Esophagus squamous epithelium (tissue), 5 donors: ENCODE results near the gene TRIM54. TPM values are rescaled to one million over a fixed set of nuclear protein-coding genes. Genes with fewer than 3 reads are reported as not detected.

Experiments used
- DNase-seq: peaks from one replicate; lab custom pipeline; 2025; lab: John Stamatoyannopoulos, UW
- H3K27ac ChIP-seq, 4 donors: fragments of 200-600 bp; sonication (generic); one replicate each; pipeline ENCODE4 v1.5.1; 2016 to 2019; ENCODE audit warnings: mild to moderate bottlenecking in 1 of 4
- H3K27me3 ChIP-seq, 4 donors: fragments of 200-600 bp; sonication (generic); 1 replicate in 3 of 4; 2 replicates in 1 of 4; pipeline versions ENCODE4 v1.5.1 to v1.6.0; 2017 to 2021; ENCODE audit warnings: antibody characterized with exemption in 1 of 4
- H3K36me3 ChIP-seq, 3 donors: fragments of 200-600 bp; sonication (generic); one replicate each; pipeline ENCODE4 v1.5.1; 2016 to 2019
- H3K4me1 ChIP-seq, 3 donors: fragments of 200-600 bp; sonication (generic); one replicate each; pipeline ENCODE4 v1.5.1; 2017 to 2019
- H3K4me3 ChIP-seq, 4 donors: fragments of 200-600 bp; sonication (generic); 1 replicate in 3 of 4; 2 replicates in 1 of 4; pipeline ENCODE4 v1.5.1; 2016 to 2019; ENCODE audit warnings: mild to moderate bottlenecking in 2 of 4, moderate library complexity in 1 of 4
- H3K9me3 ChIP-seq, 3 donors: fragments of 200-600 bp; sonication (generic); one replicate each; pipeline ENCODE4 v1.5.1; 2016 to 2019
- CTCF ChIP-seq, 6 experiments: fragments of 450-650 bp in 4 of 6; fragments of 200-600 bp in 2 of 6; sonication (generic) in 2 of 6; IDR thresholded peaks; one replicate each; pipeline ENCODE4 v1.5.1; 2016 to 2019; ENCODE audit warnings: antibody characterized with exemption in 6 of 6, mild to moderate bottlenecking in 4 of 6, moderate library complexity in 4 of 6
- POLR2A ChIP-seq, 4 donors: fragments of 450-650 bp; IDR thresholded peaks; one replicate each; pipeline ENCODE4 v1.6.1; 2017; ENCODE audit warnings: antibody characterized with exemption in 4 of 4, mild to moderate bottlenecking in 4 of 4, moderate library complexity in 3 of 4
- WGBS, 2 donors: methylation state at CpG; one replicate each; pipeline ENCODE4 v1.1.5; 2018; 5-methylcytosine and 5-hydroxymethylcytosine counted together
- intact Hi-C: fragments of 100-400 bp; cut with DNase I; formaldehyde crosslinking; loops from one replicate; pipeline ENCODE4 v1.15.0; 2022
- total RNA-seq, 4 donors: library from RNA; depleted of rRNA; stranded (reverse); fragments of >200 nt; gene quantifications; one replicate each; pipeline ENCODE4 v1.1.0, GENCODE V29; 2016
- donor health status: DM: yes; HTN: yes; CAD: no.

Gene TRIM54
- total RNA-seq, 4 donors from 2014 or later = not detected

DNA sequence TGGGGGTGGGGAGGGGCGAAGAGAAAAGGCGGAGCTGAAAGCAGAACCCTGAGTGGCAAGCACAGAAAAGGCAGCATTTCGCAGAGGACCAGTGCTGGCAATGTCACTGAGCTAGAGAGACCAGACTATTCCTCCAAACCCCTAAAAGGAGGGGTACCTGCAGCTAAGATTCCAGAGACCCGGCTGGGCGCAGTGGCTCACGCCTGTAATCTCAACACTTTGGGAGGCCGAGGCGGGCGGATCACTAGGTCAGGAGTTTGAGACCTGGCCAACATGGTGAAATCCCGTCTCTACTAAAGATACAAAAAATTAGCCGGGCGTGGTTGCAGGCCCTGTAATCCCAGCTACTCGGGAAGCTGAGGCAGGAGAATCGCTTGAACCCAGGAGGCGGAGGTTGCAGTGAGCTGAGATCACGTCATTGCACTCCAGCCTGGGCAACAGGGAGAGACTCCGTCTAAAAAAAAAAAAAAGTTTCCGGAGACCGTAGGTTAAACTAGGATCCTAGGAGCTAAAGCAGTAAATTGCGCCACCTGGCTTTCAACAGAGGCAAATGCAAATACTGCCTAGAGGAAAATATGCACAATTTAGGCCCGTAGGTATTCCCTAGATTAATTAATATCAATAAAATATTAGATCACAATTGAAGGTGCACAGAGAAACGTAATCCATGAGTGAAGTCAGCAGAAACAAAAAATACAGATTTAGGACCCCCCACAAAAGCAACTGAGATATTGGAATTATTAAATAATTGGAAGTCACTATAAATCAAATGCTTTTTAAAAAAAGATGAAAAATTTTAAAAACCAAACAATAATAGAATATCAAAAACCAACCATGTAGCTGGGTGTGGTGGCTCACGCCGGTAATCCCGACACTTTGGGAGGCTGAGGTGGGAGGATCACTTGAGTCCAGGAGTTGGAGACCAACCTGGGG lies 21.1 kb downstream of the TRIM54 start:
- Histone ChIP-seq H3K36me3 (no peaks in the 10 kb centered on the region), H3K9me3 (no peaks in the 10 kb centered on the region), H3K4me3 (peak overlapping the region; percentile 5 to 50 (median 34)), H3K27ac (peak overlapping the region in 2 of 4 donors; percentile 1 to 36), H3K27me3 (peaks cover 12 to 47% (median 20%) of the 10 kb centered on the region in 4 donors), H3K4me1 (peaks cover 16 to 33% (median 20%) of the 10 kb centered on the region in 3 donors)
- no peak for TF ChIP-seq POLR2A (IDR thresholded peaks at IDR 0.05)
- TF ChIP-seq CTCF (IDR thresholded peaks at IDR 0.05) = peak; percentile 83 to 91 (median 89)
- intact Hi-C loops = loop anchor here (10.0 kb wide), 1 partner anchor 209 kb away; no protein-coding TSS in a partner anchor
- DNase-seq = no peak
- 19 to 23% methylated on average over 25 of the region's 25 CpGs for WGBS, 2 donors

GRCh38 chr2:27304488-27305240 lies 22.4 kb downstream of the TRIM54 start:
- Histone ChIP-seq H3K4me3 (no peak overlapping the region), H3K27me3 (peaks cover 12 to 47% (median 20%) of the 10 kb centered on the region in 4 donors), H3K27ac (no peak overlapping the region), H3K9me3 (no peaks in the 10 kb centered on the region), H3K36me3 (peaks cover 0 to 8% (median 0%) of the 10 kb centered on the region in 3 donors), H3K4me1 (peaks cover 16 to 36% (median 20%) of the 10 kb centered on the region in 3 donors)
- WGBS, 2 donors = 83% methylated on average over 11 of the region's 13 CpGs
- TF ChIP-seq CTCF (IDR thresholded peaks at IDR 0.05) (no peak), POLR2A (IDR thresholded peaks at IDR 0.05) (no peak)
- intact Hi-C loops = loop anchor here (10.0 kb wide), 1 partner anchor 210 kb away; no protein-coding TSS in a partner anchor
- DNase-seq = no peak

GRCh38 chr2:27305516-27305915 lies 23.3 kb downstream of the TRIM54 start:
- Histone ChIP-seq H3K4me3 (no peak overlapping the region), H3K27me3 (peaks cover 12 to 47% (median 20%) of the 10 kb centered on the region in 4 donors), H3K4me1 (peaks cover 16 to 36% (median 20%) of the 10 kb centered on the region in 3 donors), H3K9me3 (no peaks in the 10 kb centered on the region), H3K36me3 (peaks cover 0 to 12% (median 0%) of the 10 kb centered on the region in 3 donors), H3K27ac (no peak overlapping the region)
- 84 to 86% methylated on average over 5 to 15 of the region's 16 CpGs for WGBS, 2 donors
- DNase-seq = no peak
- intact Hi-C loops = loop anchor here (10.0 kb wide), 1 partner anchor 211 kb away; no protein-coding TSS in a partner anchor
- TF ChIP-seq CTCF (IDR thresholded peaks at IDR 0.05) (no peak), POLR2A (IDR thresholded peaks at IDR 0.05) (no peak)

GRCh38 chr2:27306136-27306535 lies 23.9 kb downstream of the TRIM54 start:
- Histone ChIP-seq H3K27ac (no peak overlapping the region), H3K4me1 (peaks cover 16 to 36% (median 20%) of the 10 kb centered on the region in 3 donors), H3K27me3 (peaks cover 12 to 47% (median 20%) of the 10 kb centered on the region in 4 donors), H3K36me3 (peaks cover 0 to 13% (median 0%) of the 10 kb centered on the region in 3 donors), H3K9me3 (no peaks in the 10 kb centered on the region), H3K4me3 (peak overlapping the region in 1 of 4 donors; percentile 44)
- no peak for DNase-seq
- intact Hi-C loops = loop anchor here (10.0 kb wide), 1 partner anchor 211 kb away; no protein-coding TSS in a partner anchor
- TF ChIP-seq CTCF (IDR thresholded peaks at IDR 0.05) (no peak), POLR2A (IDR thresholded peaks at IDR 0.05) (no peak)
- WGBS, 2 donors = 27 to 63% methylated on average over 5 to 12 of the region's 26 CpGs
